Type B pancreatic cell (in vitro differentiated cells): ENCODE results near the gene PPM1F. TPM values are rescaled to one million over a fixed set of nuclear protein-coding genes. Genes with fewer than 3 reads are reported as not detected.

ENCODE experiments used
- DNase-seq: peaks from one replicate; pipeline ENCODE4 v3.0.0; 2021; ENCODE audit warnings: mixed read lengths; ENCODE audit not compliant: unreplicated experiment; ENCODE audit errors: extremely low spot score
- H3K27ac Mint-ChIP-seq: 2 replicates; pipeline ENCODE4 v1.8.0; 2021; ENCODE audit warnings: mild to moderate bottlenecking, mixed read lengths
- H3K27me3 Mint-ChIP-seq: 2 replicates; pipeline ENCODE4 v1.8.0; 2021; ENCODE audit warnings: mixed read lengths
- H3K36me3 Mint-ChIP-seq: 2 replicates; pipeline ENCODE4 v1.8.0; 2021; ENCODE audit warnings: mixed read lengths
- H3K4me1 Mint-ChIP-seq: one replicate; pipeline ENCODE4 v1.8.0; 2021; ENCODE audit warnings: mixed read lengths; ENCODE audit not compliant: unreplicated experiment
- H3K4me3 Mint-ChIP-seq: 2 replicates; pipeline ENCODE4 v1.8.0; 2021; ENCODE audit warnings: mild to moderate bottlenecking, mixed read lengths
- H3K9me3 Mint-ChIP-seq: 2 replicates; pipeline ENCODE4 v1.8.0; 2021; ENCODE audit warnings: mixed read lengths
- long read RNA-seq: library from polyadenylated mRNA; unstranded; transcript quantifications from one replicate; pipeline ENCODE4 v2.0.0, GENCODE V29; 2020
- total RNA-seq: library from RNA; stranded (reverse); gene quantifications from 2 replicates; pipeline ENCODE4 v1.2.1, GENCODE V29; 2021; ENCODE audit warnings: low replicate concordance
- TF ChIP-seq, protein P1 (sequence below): fragments of 200-600 bp; sonication (generic); conservative IDR thresholded peaks from 2 replicates; pipeline ENCODE4 v1.5.0; 2021; ENCODE audit warnings: antibody characterized with exemption, mild to moderate bottlenecking

The PPM1F gene, protein sequence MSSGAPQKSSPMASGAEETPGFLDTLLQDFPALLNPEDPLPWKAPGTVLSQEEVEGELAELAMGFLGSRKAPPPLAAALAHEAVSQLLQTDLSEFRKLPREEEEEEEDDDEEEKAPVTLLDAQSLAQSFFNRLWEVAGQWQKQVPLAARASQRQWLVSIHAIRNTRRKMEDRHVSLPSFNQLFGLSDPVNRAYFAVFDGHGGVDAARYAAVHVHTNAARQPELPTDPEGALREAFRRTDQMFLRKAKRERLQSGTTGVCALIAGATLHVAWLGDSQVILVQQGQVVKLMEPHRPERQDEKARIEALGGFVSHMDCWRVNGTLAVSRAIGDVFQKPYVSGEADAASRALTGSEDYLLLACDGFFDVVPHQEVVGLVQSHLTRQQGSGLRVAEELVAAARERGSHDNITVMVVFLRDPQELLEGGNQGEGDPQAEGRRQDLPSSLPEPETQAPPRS
- 16.9 and 25.1 TPM in 2 replicates for total RNA-seq
- long read RNA-seq, partial matches to known transcripts = 0 of 4 reads
- long read RNA-seq, other reads (novel, unspliced or antisense) = 3 of 4 reads

DNA sequence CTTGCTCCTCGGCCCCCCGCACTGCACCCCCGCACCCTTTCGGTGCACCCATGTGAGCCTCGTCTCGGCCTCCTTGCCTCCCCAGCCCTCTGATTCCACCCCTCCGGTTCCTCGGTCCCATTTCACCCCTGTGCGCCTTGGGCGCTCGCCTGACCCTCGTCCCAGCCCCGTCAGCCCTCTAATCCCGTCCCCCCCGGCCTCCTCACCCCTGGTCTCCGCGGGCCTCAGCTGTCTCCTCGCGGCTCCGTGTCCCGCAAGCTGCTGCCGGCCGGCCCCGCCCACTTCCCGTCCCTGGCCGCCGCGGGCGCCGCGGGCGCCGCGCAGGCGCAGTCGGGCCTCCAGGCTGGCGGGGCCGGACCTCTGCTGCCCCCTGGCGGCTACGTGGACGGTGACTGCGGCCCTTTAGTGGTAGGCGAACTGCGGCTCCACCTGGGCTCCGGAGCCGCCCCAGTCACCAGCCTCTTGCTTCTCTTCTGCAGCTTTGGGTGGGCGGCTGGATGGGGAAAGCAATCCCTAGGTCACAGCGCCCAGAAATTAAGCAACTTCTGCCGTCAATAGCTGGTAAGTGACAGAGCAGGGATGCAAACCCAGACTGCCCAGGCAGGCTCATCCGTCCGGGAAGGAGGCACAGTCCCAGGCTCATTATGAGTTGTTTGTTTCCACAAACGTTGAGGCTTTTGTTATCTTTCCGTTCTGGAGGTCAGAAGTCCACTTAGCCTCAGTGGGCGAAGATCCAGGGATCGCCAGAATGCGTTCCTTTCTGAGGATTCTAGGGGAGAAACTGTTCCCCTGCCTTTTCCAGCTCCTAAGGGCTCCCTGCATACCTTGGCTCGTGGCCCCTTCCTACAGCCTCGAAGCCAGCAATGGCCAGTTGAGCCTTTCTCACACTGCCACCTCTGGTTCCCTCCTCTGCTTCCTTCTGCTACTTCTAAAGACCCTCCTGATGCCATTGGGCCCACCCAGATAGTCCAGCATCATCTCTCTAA lies at the start of gene PPM1F:
Gene PPM1F (minus strand): TSS at position 263 of the 986 bp plus-strand sequence. CDS start 6,800 bp downstream, outside the sequence.
- TF ChIP-seq, protein P1, sequence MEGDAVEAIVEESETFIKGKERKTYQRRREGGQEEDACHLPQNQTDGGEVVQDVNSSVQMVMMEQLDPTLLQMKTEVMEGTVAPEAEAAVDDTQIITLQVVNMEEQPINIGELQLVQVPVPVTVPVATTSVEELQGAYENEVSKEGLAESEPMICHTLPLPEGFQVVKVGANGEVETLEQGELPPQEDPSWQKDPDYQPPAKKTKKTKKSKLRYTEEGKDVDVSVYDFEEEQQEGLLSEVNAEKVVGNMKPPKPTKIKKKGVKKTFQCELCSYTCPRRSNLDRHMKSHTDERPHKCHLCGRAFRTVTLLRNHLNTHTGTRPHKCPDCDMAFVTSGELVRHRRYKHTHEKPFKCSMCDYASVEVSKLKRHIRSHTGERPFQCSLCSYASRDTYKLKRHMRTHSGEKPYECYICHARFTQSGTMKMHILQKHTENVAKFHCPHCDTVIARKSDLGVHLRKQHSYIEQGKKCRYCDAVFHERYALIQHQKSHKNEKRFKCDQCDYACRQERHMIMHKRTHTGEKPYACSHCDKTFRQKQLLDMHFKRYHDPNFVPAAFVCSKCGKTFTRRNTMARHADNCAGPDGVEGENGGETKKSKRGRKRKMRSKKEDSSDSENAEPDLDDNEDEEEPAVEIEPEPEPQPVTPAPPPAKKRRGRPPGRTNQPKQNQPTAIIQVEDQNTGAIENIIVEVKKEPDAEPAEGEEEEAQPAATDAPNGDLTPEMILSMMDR = peak; percentile 94
- Mint-ChIP-seq H3K4me3 (peak within 1 kb of the TSS; percentile 89), H3K27ac (peak within 1 kb of the TSS; percentile 67), H3K4me1 (peaks cover 16% of the 10 kb centered on the region), H3K36me3 (no peaks in the 10 kb centered on the region), H3K27me3 (no peaks in the 10 kb centered on the region), H3K9me3 (no peaks in the 10 kb centered on the region)
- DNase-seq = peak; percentile 96

GRCh38 chr22:22001664-22002525 lies 49.2 kb upstream of the PPM1F start:
- H3K4me3 Mint-ChIP-seq = no peak overlapping the region
- no peaks in the 10 kb centered on the region for H3K36me3 Mint-ChIP-seq
- TF ChIP-seq, protein P1 = no peak
- peaks cover 45% of the 10 kb centered on the region for H3K27me3 Mint-ChIP-seq
- DNase-seq = no peak
- H3K27ac Mint-ChIP-seq = no peak overlapping the region
- no peaks in the 10 kb centered on the region for H3K4me1 Mint-ChIP-seq
- no peaks in the 10 kb centered on the region for H3K9me3 Mint-ChIP-seq

GRCh38 chr22:21998595-21999247 lies 46.1 kb upstream of the PPM1F start:
- DNase-seq = no peak
- Mint-ChIP-seq H3K9me3 (no peaks in the 10 kb centered on the region), H3K27me3 (peaks cover 52% of the 10 kb centered on the region), H3K27ac (no peak overlapping the region), H3K4me3 (no peak overlapping the region), H3K4me1 (no peaks in the 10 kb centered on the region), H3K36me3 (no peaks in the 10 kb centered on the region)
- TF ChIP-seq, protein P1 = no peak

DNA sequence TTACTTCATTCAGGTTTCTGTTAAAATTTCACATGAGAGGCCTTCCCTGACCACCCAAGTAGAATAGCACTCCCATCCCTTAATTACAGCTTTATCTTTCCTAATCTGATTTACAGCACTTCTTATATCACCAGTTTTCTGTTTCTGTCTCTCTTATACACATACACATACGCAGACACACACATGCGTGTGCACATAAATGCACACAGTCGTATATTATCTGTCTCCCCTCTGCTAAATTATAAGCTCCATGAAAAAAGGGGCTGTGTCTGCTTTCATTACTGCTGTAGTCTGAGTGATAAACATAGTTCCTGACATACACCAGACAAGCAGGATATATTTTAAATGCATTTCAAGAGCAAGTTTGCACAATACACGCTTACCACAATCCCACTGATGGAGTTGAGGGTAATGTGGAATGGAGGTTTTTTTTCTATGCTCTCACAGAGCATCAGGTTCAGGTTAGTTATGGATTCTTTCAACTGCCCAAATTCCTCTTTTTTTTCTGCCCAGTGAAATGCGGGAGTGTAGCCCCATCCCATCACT lies 43.6 kb upstream of the PPM1F start:
- H3K9me3 Mint-ChIP-seq = no peaks in the 10 kb centered on the region
- no peaks in the 10 kb centered on the region for H3K36me3 Mint-ChIP-seq
- peaks cover 44% of the 10 kb centered on the region for H3K27me3 Mint-ChIP-seq

More for the DNA sequence above, 43.6 kb upstream of the PPM1F start:
- H3K4me1 Mint-ChIP-seq = no peaks in the 10 kb centered on the region
- DNase-seq = no peak
- H3K4me3 Mint-ChIP-seq = no peak overlapping the region
- H3K27ac Mint-ChIP-seq = no peak overlapping the region
- TF ChIP-seq, protein P1 = no peak
